H9 (cell line): Measurements from ENCODE around the gene ZNF483. TPM values are rescaled to one million over a fixed set of nuclear protein-coding genes. Genes with fewer than 3 reads are reported as not detected.

Source experiments
- DNase-seq: peaks from one replicate; pipeline ENCODE4 v3.0.0-alpha.2; 2017
- H2AFZ ChIP-seq: one replicate; pipeline ENCODE4 v1.6.1; 2013; ENCODE audit warnings: mild to moderate bottlenecking, low read length, control low read depth, moderate library complexity
- H2AK5ac ChIP-seq: 2 replicates; pipeline ENCODE4 v1.6.1; 2013; ENCODE audit warnings: low read length, control low read depth, mixed read lengths; ENCODE audit not compliant: insufficient read length
- H2BK120ac ChIP-seq: one replicate; pipeline ENCODE4 v1.6.1; 2013; ENCODE audit warnings: low read depth, mild to moderate bottlenecking, low read length, control low read depth, inconsistent platforms; ENCODE audit not compliant: poor library complexity, severe bottlenecking
- H2BK12ac ChIP-seq: 2 replicates; pipeline ENCODE4 v1.6.1; 2013; ENCODE audit warnings: low read length, control low read depth, mixed read lengths, low read depth; ENCODE audit not compliant: insufficient read length
- H2BK15ac ChIP-seq: 2 replicates; pipeline ENCODE4 v1.6.1; 2013; ENCODE audit warnings: low read depth, low read length, control low read depth
- H2BK20ac ChIP-seq: one replicate; pipeline ENCODE4 v1.6.1; 2013; ENCODE audit warnings: low read depth, mild to moderate bottlenecking, low read length, control low read depth, inconsistent platforms; ENCODE audit not compliant: poor library complexity, severe bottlenecking
- H2BK5ac ChIP-seq: 2 replicates; pipeline ENCODE4 v1.6.1; 2013; ENCODE audit warnings: low read length, control low read depth, mixed read lengths; ENCODE audit not compliant: insufficient read length
- H3K14ac ChIP-seq: 2 replicates; pipeline ENCODE4 v1.6.1; 2013; ENCODE audit warnings: low read length, control low read depth; ENCODE audit not compliant: insufficient read depth
- H3K18ac ChIP-seq: 2 replicates; pipeline ENCODE4 v1.6.1; 2013; ENCODE audit warnings: low read depth, mild to moderate bottlenecking, mixed read lengths, low read length, control low read depth; ENCODE audit not compliant: insufficient read length
- H3K23ac ChIP-seq: 2 replicates; pipeline ENCODE4 v1.6.1; 2013; ENCODE audit warnings: low read length, control low read depth, mixed read lengths, low read depth; ENCODE audit not compliant: insufficient read length
- H3K23me2 ChIP-seq: 2 replicates; pipeline ENCODE4 v1.6.1; 2013; ENCODE audit warnings: low read depth, mild to moderate bottlenecking, mixed read lengths, low read length, control low read depth; ENCODE audit not compliant: insufficient read length, poor library complexity, severe bottlenecking
- H3K27ac ChIP-seq: 2 replicates; pipeline ENCODE4 v1.5.1; 2013; ENCODE audit warnings: low read length, control low read depth, mixed read lengths, low read depth; ENCODE audit not compliant: insufficient read length
- H3K27me3 ChIP-seq: 2 replicates; pipeline ENCODE4 v1.6.1; 2013; ENCODE audit warnings: low read length, control low read depth, inconsistent platforms; ENCODE audit not compliant: insufficient read depth
- H3K4ac ChIP-seq: 2 replicates; pipeline ENCODE4 v1.6.1; 2013; ENCODE audit warnings: low read depth, mild to moderate bottlenecking, control low read depth, inconsistent platforms, low read length, moderate library complexity
- H3K4me1 ChIP-seq: 2 replicates; pipeline ENCODE4 v1.6.1; 2013; ENCODE audit warnings: low read length, control low read depth, inconsistent platforms; ENCODE audit not compliant: insufficient read depth
- H3K4me2 ChIP-seq: 2 replicates; pipeline ENCODE4 v1.6.1; 2013; ENCODE audit warnings: low read length, control low read depth, mixed read lengths; ENCODE audit not compliant: insufficient read length, insufficient read depth
- H3K56ac ChIP-seq: 2 replicates; pipeline ENCODE4 v1.6.1; 2013; ENCODE audit warnings: low read depth, mild to moderate bottlenecking, mixed read lengths, low read length, control low read depth; ENCODE audit not compliant: insufficient read length
- H3K79me1 ChIP-seq: 2 replicates; pipeline ENCODE4 v1.6.1; 2013; ENCODE audit warnings: low read depth, mild to moderate bottlenecking, moderate library complexity, low read length, control low read depth, inconsistent platforms; ENCODE audit not compliant: insufficient read depth, poor library complexity, severe bottlenecking
- H3K79me2 ChIP-seq: 2 replicates; pipeline ENCODE4 v1.6.1; 2013; ENCODE audit warnings: low read length, control low read depth, inconsistent platforms; ENCODE audit not compliant: insufficient read depth
- H3K9ac ChIP-seq: 2 replicates; pipeline ENCODE4 v1.6.1; 2013; ENCODE audit warnings: low read length, control low read depth, mixed read lengths; ENCODE audit not compliant: insufficient read length; ENCODE audit errors: extremely low read depth
- H3K9me3 ChIP-seq: one replicate; pipeline ENCODE4 v1.6.1; 2013; ENCODE audit warnings: low read depth, low read length, inconsistent platforms; ENCODE audit not compliant: control insufficient read depth
- H3T11ph ChIP-seq: one replicate; pipeline ENCODE4 v1.6.1; 2013; ENCODE audit warnings: mild to moderate bottlenecking, low read length, control low read depth, inconsistent platforms
- H4K20me1 ChIP-seq: one replicate; pipeline ENCODE4 v1.6.1; 2013; ENCODE audit not compliant: control insufficient read depth, insufficient read length, insufficient read depth
- H4K5ac ChIP-seq: 2 replicates; pipeline ENCODE4 v1.6.1; 2013; ENCODE audit warnings: low read depth, mild to moderate bottlenecking, mixed read lengths, low read length, control low read depth; ENCODE audit not compliant: insufficient read length
- H4K8ac ChIP-seq: replicated peaks from 2 replicates; pipeline ENCODE4 v1.6.1; 2013; ENCODE audit warnings: low read length, control low read depth, mixed read lengths, low read depth; ENCODE audit not compliant: insufficient read length
- H4K91ac ChIP-seq: 2 replicates; pipeline ENCODE4 v1.6.1; 2013; ENCODE audit warnings: low read depth, mild to moderate bottlenecking, moderate library complexity, mixed read lengths, low read length, control low read depth; ENCODE audit not compliant: insufficient read length
- H3K27ac Mint-ChIP-seq, 3 experiments: 2 replicates in 2 of 3; 3 replicates in 1 of 3; pipeline ENCODE4 v1.8.0; 2020 to 2021; ENCODE audit warnings: mixed read lengths in 3 of 3, mild to moderate bottlenecking in 1 of 3, moderate library complexity in 1 of 3
- H3K27me3 Mint-ChIP-seq: 2 replicates; pipeline ENCODE4 v1.8.0; 2021; ENCODE audit warnings: low read depth, mild to moderate bottlenecking, moderate library complexity, mixed read lengths
- H3K36me3 Mint-ChIP-seq, 3 experiments: 2 replicates in 2 of 3; 3 replicates in 1 of 3; pipeline ENCODE4 v1.8.0; 2020 to 2021; ENCODE audit warnings: low read depth in 3 of 3, mixed read lengths in 3 of 3; ENCODE audit not compliant: insufficient read depth in 1 of 3
- H3K4me1 Mint-ChIP-seq, 2 experiments: 2 replicates each; pipeline ENCODE4 v1.8.0; 2020; ENCODE audit warnings: mixed read lengths in 2 of 2
- H3K4me3 Mint-ChIP-seq, 2 experiments: 2 replicates in 1 of 2; 3 replicates in 1 of 2; pipeline ENCODE4 v1.8.0; 2020 to 2021; ENCODE audit warnings: mild to moderate bottlenecking in 2 of 2, mixed read lengths in 2 of 2, moderate library complexity in 1 of 2
- H3K9me3 Mint-ChIP-seq, 2 experiments: 2 replicates in 1 of 2; 3 replicates in 1 of 2; pipeline ENCODE4 v1.8.0; 2020; ENCODE audit warnings: mild to moderate bottlenecking in 2 of 2, mixed read lengths in 2 of 2, moderate library complexity in 1 of 2
- WGBS: extraction: QIAGEN DNeasy Blood & Tissue Kit; methylation state at CpG from one replicate; pipeline ENCODE4 v1.1.7; 2013; ENCODE audit warnings: missing lambda C conversion rate, low lambda C conversion rate, mixed read lengths; ENCODE audit not compliant: insufficient read length; ENCODE audit errors: extremely low coverage; 5-methylcytosine and 5-hydroxymethylcytosine counted together
- total RNA-seq: library from RNA; stranded (reverse); gene quantifications from 2 replicates; pipeline ENCODE4 v1.2.1, GENCODE V29; 2021
- TF ChIP-seq, protein P1 (sequence below): fragments of 200-600 bp; sonication (generic); conservative IDR thresholded peaks from 3 replicates; pipeline ENCODE4 v1.8.0; 2021; ENCODE audit warnings: antibody characterized with exemption, mild to moderate bottlenecking

ZNF483 gene
- total RNA-seq, 1 experiment from 2014 or later, result 48.1 TPM

DNA sequence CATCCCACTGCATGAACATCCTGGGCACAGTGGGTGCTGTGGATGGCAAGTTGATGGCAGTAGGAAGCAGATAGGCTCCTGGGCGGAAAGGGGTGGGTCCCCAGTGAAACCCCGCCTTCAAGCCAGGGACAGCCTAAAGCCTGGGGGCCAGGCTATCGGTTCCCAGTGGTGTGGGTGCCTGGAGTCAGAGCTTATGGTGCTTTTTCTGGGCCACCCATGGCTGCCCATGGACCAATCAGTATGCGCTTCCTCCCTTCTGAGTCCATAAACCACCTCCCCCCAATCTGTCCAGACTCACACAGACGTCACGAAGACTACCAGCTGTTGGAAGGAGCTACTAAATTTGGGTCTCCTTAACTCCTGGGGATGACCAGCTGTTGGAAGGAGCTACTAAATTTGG is 23.3 kb upstream of the ZNF483 start:
- TF ChIP-seq, protein P1, sequence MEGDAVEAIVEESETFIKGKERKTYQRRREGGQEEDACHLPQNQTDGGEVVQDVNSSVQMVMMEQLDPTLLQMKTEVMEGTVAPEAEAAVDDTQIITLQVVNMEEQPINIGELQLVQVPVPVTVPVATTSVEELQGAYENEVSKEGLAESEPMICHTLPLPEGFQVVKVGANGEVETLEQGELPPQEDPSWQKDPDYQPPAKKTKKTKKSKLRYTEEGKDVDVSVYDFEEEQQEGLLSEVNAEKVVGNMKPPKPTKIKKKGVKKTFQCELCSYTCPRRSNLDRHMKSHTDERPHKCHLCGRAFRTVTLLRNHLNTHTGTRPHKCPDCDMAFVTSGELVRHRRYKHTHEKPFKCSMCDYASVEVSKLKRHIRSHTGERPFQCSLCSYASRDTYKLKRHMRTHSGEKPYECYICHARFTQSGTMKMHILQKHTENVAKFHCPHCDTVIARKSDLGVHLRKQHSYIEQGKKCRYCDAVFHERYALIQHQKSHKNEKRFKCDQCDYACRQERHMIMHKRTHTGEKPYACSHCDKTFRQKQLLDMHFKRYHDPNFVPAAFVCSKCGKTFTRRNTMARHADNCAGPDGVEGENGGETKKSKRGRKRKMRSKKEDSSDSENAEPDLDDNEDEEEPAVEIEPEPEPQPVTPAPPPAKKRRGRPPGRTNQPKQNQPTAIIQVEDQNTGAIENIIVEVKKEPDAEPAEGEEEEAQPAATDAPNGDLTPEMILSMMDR, result no peak
- Histone ChIP-seq H3K79me1 (no peaks in the 10 kb centered on the region), H3K18ac (no peak overlapping the region), H2BK15ac (no peak overlapping the region), H3K56ac (no peak overlapping the region), H3K4me2 (no peak overlapping the region), H3K27me3 (no peaks in the 10 kb centered on the region), H2BK5ac (no peak overlapping the region), H2AK5ac (no peak overlapping the region), H4K20me1 (no peaks in the 10 kb centered on the region), H3K4me1 (no peaks in the 10 kb centered on the region), H4K8ac (no peak overlapping the region), H2BK120ac (no peak overlapping the region), H3T11ph (no peak overlapping the region), H2AFZ (no peak overlapping the region), H2BK20ac (no peak overlapping the region), H3K14ac (no peak overlapping the region; the same call in 1 of the 2 replicates), H3K27ac (no peak overlapping the region), H3K79me2 (no peaks in the 10 kb centered on the region), H3K9me3 (no peaks in the 10 kb centered on the region), H2BK12ac (no peak overlapping the region), H4K5ac (no peak overlapping the region), H4K91ac (no peak overlapping the region), H3K23me2 (no peaks in the 10 kb centered on the region), H3K9ac (no peak overlapping the region), H3K4ac (no peak overlapping the region), H3K23ac (no peak overlapping the region)
- DNase-seq, result peak; percentile 51
- WGBS, result no CpG with 5 or more reads among the region's 6 CpGs
- no peaks in the 10 kb centered on the region for H3K36me3 Mint-ChIP-seq
- no peaks in the 10 kb centered on the region for H3K27me3 Mint-ChIP-seq
- H3K4me3 Mint-ChIP-seq, result no peak overlapping the region
- H3K27ac Mint-ChIP-seq, result no peak overlapping the region
- H3K4me1 Mint-ChIP-seq, result 0 out of 4 replicates have a peak, but pooled peaks cover 0 to 3% of the 10 kb centered on the region in 2 experiments
- H3K9me3 Mint-ChIP-seq, result no peaks in the 10 kb centered on the region
